ENCODE data around the gene KMT2C.

The KMT2C gene

DNA sequence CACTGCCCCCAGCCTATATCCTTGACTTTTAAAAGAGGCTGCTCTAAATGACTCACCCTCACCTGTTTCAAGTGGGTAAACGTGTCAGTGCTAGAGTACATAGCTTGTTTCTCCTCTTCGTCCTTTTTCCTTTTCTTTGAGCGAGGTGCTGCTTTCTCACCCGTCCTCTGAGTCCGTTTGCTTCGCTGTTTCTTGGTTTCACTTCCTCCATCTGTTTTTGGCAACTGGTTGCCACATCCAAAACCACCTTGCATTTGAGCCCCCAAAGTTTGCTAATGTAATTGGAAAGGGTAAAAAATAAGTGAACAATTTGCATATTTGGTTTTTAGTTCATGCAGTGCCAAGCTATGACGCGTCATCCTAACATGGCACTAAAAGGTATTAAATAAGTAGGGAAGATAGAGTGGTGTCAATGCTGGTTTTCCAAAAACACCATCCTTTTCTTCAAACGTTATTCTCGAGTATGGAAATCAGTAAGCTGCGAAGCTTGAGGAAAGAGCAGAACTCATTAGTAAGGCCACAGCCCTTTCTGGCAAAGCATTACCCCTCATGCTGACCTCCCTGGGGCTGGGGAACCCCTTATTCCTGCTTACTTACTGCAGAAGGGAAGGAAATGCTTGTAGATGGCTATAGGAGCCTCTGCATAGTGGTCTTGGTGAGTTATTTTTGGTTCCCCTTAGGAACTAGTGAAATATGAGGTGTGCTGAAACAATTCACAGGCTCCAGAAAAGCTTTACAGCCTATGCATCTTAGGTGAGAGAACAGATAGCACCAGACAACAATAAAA is 276.8 kb downstream of the KMT2C start:
- intact Hi-C loops (cut with DNase I): no loop called here
- no peak for DNase-seq

DNA sequence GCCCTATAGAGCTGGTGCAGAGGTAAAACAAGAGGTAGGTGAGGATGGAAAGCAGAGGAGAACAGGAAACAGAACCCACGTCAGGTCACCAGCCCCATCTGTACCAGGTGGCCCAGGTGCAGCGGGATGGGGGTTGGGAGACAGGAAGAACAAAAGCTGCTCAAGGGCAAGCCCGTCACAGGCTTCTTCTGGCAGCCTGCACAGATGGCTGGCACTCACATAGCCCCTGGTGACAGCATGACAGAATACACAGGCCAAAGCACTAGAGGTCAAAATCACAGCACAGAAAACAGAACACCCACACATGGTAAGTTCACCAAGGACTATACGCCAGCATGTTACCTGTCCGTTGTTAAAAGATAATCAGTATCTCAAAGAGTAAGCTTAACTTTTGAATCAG is 283.5 kb downstream of the KMT2C start:
- intact Hi-C loops (cut with DNase I): no loop called here
- no peak for DNase-seq

DNA sequence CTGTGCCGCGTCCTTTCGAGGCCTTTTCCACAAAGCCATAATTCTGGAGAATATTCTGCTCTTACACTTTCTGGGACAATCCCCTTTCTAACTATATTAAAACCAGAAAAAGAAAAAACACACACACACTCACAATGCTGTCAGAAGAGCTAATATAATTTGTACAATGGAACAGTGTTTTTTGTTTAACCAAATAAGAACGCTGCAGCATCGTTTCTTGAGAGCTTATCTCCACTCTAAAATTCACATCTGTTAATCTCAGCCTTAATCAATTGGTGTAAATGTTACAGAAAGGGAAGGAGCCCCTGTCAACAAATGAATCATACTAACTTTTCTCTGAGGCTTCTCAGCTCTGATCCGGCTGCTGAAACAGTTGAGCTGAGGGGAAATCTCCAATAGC is 286.4 kb downstream of the KMT2C start:
- intact Hi-C loops (cut with DNase I): no loop called here
- no peak for DNase-seq

DNA sequence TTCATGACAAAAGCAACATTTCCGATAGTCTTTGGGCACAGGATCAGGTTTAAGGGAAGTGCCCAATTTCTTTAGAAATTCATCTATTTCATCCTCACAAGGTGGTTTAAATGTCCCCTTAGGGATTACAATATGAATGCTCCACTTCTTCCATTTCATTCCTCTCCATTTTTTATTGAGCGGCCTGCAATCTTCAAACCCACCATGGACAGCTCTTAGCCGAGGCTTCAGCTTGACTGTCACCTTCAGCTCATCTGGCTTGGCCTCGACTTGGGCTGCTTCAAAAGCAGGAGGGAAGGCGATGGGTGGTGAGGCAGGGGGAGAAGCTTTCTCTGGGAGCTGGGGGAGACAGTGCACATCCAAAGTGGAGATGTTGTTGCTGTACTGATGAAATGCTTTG is 287.1 kb downstream of the KMT2C start:
- intact Hi-C loops (cut with DNase I): no loop called here
- no peak for DNase-seq

DNA sequence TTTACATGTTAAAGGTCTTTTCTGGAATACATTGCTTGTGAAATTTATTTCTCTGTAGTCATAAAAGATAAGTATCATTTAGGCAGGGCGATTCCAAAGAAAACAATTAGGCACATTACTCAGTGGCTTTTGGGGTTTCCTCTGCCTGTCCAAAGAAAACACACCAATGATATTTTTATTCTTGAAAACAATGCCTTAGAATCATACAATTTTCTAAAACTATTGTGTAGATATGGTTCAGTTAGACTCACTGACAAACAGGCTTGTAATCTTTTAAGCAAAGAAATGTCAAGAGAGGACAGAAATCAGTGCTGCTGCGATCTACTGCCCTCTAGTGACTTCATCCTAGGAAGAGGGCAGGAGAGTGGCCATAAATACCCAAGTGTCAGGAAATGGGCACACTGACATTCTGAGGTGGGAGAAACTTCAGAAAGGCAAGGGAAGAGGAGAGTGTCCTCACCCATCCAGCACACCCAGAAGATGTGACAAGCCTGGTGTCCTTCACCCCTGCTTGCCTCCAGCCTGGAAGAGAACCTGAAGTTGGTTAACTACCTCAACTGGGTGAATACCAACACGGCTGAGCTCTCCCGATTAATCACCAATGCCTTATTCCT is 289.8 kb downstream of the KMT2C start:
- intact Hi-C loops (cut with DNase I): no loop called here
- DNase-seq: peak in 1 of 10 donors; percentile 23

DNA sequence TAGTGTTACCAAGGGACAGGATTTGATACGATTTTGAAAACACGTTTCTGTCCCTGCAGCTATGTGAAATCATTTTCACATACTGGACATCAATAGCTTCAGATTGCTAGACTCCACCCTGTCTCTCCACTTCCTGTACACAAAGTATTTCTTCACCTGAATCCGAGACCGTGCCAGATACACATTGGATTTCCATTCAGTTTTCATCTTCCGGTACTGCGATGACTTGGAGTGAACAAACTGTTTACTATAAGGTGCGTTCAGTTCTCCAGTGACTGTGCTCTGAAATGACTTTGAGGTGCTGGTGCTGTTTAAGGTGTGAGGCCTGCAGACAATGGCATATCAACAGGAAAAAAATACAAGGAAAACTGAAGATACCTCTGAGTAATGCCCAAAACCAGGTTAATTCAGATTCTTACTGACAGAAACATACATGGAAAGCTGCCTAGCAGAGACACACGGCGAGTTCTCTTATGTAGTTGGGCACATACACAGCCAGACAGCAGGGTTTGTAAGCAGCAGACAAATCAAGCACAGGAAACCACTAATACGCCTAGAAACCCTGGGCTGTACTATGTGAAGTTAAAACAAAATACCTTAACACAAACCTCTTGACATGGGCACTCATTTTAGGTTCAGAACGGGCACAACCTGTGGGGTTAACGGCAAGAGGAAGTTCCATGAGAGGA is 291.1 kb downstream of the KMT2C start:
- intact Hi-C loops (cut with DNase I): no loop called here
- no peak for DNase-seq

DNA sequence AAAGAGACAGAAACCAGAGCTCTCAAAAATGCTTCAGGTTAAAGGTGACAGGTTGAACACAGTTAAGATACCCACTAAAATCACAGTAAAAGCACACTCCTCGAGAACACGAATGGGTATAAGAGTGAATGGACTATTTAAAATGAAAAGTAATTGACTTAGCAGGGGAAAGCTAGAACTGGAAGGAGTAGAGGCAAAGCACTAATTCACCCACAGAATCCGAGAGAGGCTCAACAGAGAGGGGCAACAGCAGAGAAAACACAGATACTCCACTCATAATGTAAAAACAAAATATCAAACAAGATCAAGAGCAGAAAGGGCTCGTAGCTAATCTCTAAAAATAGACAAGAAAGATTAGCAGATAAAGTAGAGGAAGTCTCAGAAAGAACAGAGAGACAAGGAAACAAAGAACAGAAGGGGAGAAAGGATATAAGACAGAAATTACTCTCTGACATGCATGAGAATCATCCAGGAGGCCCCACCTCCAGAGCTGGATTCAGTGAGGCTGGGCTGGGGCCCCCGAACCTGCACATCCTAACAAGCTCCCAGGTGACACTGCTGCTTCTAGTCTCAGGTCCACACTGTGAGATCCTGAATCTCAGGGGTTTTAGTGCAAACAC is 292.7 kb downstream of the KMT2C start:
- intact Hi-C loops (cut with DNase I): no loop called here
- no peak for DNase-seq

DNA sequence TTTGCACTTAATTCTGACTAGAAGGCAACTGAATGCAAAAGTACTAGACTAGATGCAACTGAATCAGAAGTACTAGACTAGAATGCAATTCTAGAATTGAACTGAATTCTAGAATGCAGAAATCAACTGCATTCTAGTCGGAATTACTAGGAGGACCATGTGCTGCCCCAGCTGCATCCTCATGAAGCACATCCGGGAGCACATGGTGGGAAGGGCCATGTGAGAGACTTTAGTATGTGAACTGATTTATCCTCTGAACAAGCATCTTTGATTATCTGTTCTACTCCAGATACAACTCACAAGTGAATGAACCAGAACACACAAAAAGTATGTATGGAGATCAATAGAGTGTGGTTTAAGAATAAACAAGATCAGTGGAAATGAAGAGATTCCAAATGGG is 295.2 kb downstream of the KMT2C start:
- no peak for DNase-seq
- intact Hi-C loops (cut with DNase I): no loop called here

DNA sequence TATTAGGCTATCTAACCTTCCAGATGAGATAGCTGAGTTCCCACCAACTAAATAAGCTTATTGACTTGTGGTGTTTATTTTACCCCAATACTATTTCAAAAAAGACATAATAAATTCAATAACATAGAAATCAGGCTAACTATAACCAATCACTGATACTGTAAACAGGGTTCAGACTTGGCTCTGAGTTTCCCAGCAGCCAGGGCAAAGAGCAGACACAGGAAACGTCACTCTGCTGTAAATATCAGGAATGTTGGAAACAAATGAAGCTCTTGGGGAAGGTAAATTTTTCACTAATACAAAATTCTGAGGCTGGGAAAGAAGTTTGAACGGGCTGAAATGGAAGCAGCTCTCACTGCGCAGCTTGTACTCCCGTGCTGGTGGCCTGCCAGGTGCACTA is 295.7 kb downstream of the KMT2C start:
- DNase-seq: no peak
- intact Hi-C loops (cut with DNase I): no loop called here

DNA sequence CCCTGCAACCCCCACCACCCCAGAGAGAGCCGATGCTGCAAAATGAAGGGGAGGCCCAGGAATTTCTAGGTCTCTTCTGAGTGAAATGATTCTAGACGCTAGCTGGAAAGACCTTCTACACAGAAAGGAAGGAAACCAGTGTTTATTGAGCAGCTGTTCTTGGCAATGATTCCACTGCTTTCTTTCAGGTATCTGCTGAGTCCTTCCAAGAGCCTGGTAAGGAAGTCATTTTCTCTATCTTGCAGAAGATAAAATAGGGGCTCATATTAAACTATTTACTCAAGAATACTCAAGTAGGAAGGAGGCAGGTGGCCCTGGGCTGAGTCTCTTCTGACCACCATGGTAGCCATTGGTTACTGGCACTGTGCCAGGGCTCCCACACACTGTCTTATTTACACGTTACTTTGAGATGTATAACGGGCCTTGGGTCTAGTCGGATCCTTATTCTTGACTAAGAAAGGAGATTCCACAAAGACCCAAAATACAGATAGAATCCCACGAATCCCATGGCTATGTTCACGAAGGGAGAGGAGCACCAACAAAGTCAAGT is 298.3 kb downstream of the KMT2C start:
- intact Hi-C loops (cut with DNase I): no loop called here
- DNase-seq: peak in 1 of 10 donors; percentile 69

DNA sequence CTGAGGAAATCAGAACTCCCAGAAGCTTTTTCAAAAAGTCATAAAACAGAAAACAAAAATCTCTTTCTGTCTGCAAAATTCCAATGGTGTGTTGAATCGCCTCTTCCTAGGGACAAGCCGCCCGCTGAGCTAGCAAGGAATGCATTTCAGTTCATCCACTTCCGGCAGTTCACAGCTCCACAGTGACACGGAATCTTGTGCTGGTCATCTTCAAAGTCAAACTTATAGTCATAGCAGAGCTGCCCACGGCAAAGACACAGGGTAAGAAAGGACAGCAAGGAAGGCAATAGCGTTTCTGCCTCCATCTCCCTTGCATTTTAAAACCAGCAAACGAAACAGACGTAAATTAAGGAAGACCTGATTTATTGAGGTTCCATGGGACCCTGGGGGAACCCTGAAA is 299.1 kb downstream of the KMT2C start:
- intact Hi-C loops (cut with DNase I): no loop called here
- peak in 2 of 10 donors; percentile 20 to 80 for DNase-seq

DNA sequence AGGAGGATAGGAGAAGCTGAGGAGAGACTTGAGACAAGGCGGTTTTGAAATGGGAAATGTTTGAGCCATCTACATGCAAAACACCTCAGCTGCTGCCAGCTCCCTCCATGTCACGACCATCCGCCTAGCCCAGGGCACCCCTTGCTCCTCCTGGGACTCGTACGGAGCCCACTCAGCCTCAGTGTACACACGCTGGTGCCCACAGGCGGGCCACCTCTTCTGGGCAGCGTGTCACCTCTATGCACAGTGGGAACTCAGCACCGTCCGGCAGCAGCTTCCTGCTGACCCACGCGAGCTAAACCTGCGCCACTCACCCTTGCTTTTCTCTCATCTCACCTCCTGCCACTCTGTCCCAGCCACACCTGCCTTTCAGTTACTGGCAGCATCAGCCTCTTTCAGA is 302.0 kb downstream of the KMT2C start:
- DNase-seq: peak in 1 of 10 donors; percentile 77
- intact Hi-C loops (cut with DNase I): no loop called here

DNA sequence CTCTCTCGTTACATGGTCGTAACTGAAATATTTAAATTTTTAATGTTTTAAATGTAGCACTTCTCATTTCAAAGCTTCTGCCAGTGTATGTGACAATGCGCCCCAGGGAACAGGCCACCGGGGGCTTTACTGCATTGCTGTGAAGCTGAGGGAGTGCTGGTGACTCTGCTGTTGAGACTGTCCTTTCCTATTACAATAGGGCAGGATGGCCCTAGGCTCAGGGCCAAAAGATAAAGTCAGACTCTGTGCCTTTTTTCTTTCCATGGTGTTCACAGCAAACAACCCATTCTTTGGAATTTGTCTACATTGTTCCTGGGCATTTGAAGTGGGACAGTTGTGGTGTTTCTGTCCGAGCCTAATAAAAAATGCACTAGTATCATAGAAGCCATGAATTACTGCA is 303.0 kb downstream of the KMT2C start:
- DNase-seq: no peak
- intact Hi-C loops (cut with DNase I): no loop called here

DNA sequence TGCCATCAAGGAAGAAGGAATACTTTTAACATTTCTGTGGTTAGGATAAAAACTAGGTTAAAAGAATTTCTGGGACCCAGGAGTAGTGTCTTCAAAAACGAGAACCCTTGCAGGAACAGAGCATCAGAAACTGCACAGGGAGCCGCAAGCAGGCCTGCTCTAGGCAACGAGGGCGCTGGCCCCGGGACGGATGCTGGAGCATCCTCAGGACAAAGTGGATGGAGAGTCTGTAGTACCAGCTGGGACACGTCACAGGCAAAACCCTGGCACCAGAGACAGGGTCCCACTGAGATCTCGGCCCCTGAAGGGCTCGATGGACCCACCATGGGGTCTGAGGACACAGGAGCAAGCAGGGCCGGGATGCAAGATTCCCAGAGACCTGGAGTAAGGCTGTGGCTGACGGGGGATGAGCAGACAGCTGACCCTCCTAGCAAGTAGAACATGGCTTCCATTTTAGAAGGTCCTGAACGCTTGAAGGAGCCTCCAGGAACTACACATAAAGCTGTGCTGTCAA is 303.8 kb downstream of the KMT2C start:
- DNase-seq: peak in 1 of 10 donors; percentile 76
- intact Hi-C loops (cut with DNase I): no loop called here

DNA sequence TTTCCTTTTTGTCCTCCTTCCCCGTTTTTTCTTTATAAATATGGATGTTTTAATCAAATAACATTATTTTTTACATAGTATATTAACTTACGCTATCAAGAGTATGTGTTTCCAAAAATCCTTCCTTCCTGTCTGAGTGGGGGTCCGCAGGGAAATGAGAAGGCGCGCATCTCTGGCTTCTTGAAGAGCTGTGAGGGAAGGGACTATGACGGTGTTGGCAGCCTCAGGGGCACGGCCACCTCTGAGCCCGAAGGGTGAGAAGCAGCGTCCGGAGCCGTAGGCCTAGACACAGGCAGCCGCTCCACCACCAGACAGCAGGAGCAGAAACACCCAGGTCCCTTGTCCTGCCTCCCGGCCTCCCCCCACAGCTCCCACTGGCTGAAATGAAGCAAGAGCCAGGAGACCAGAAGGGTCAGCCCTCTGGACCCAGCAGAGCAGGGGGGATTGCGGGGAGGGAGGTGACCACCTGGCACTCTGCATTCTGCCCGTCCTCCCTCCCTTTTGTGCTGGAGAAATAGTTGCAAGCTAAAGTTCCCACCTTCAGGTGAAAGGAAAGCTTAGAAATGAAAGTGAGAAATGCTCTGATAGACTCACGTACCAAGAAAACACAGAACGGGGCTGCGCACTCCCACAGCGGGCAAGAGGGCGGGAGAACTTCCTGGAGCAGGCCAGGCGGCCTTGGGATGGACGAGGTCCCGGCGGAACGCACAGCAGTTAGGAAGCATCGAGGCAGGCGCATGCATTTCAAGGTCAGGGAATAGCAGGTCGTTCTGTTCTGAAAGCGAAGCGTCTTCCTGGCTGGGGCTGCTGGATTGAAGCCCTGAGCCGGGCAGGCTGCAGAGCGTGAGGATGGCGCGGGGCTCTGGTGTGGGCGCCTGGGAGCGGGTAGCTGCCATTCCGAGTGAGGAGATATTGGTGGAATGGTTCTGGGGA is 304.9 kb downstream of the KMT2C start:
- DNase-seq: peak in 1 of 10 donors; percentile 79
- intact Hi-C loops (cut with DNase I): no loop called here

DNA sequence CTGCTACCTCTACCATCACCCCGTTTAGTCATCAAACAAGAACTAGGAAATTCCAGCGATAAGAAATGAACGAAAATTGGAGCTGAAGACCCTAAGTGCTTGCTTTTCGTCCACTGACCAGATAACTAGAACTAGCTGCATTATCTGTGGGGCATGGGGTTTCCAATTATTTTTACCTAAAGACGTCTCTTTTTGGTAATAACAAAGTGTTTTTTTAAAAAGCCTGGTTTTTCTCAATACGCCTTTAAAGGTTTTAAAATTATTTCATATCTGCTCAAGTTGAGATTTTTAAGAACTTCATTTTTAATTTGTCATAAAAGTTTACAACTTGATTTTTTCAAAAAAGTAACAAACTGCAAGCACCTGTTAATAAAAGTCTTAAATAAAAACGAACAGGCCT is 306.1 kb downstream of the KMT2C start:
- no peak for DNase-seq

DNA sequence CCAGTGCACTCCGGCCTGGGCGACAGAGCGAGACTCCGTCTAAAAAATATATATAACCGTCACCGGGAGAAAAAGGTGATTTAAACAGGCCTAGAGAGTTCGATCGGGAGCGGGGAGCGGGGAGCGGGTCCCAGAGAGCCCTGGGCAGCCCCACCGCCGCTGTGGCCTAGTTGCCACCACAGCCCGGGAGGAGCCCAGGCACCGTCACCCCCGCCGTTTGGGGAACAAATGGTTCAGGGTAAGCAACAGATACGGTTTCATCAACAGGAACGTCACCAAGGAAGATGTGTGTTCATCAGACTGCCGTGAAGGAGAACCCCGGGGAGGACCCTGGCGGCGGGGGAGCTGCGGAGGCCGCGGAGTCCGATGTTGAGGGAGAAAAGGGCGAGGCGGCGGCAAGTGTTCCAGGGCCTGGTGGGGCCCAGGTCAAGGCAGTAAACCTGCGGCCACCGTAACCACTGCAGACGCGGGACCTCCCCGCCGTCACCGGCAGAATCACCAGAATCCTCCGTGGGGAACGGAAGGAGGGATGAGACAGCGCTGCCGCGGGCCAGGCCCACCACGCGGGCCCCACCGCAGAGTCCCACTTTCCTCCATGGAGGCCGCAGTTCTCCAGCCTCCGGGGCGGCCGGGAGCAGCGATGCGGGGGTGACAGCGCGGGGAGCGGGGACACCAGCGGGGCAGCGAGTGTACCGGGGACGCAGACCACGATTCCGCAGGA is 306.9 kb downstream of the KMT2C start:
- DNase-seq: peak in 2 of 10 donors; percentile 64 to 69
- intact Hi-C loops (cut with DNase I): no loop called here

More for the DNA sequence above, 306.1 kb downstream of the KMT2C start:
- intact Hi-C loops (cut with DNase I): no loop called here

DNA sequence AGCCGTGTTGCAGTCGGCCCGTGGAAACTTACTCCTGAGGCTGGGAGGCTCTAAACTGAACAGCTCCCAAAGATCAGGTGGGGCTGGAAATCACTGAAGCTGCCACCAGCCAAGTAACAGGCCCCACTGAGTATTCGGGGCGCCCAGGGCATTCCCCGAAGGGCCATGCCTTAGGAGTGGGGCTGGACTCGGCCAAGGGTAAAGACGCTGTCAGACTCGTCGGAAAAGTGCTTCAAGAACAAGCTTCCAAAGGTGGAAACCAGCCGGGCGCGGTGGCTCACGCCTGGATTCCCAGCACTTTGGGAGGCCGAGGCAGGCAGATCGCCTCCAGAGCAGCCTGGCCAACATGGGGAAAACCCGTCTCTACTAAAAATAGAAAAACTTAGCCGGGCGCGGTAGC is 307.6 kb downstream of the KMT2C start:
- intact Hi-C loops (cut with DNase I): no loop called here
- DNase-seq: peak in 2 of 10 donors; percentile 67 to 77

DNA sequence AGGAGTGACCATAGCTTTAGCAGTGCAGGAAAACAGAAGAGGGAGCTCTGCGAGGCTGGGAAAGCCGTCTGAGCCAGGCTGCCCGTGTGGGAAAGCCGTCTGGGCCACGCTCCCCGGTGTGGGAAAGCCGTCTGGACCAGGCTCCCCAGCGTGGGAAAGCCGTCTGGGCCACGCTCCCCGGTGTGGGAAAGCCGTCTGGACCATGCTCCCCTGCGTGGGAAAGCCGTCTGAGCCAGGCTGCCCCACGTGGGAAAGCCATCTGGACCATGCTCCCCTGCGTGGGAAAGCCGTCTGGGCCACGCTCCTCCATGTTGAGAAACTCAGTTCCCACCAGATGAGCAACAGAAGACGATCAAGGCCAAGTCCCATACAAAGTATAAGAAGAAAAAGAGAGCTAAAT is 308.6 kb downstream of the KMT2C start:
- intact Hi-C loops (cut with DNase I): no loop called here
- peak in 1 of 10 donors; percentile 70 for DNase-seq

Data from posterior cingulate gyrus (tissue), 11 donors.